ENCODE data around the gene RYR2. TPM values are rescaled to one million over a fixed set of nuclear protein-coding genes. Genes with fewer than 3 reads are reported as not detected.
"Not testable (repeated sequence)": the region's sequence is repeated elsewhere in the genome, so short reads cannot be mapped to it uniquely, and the experiment has no call there.

Gene RYR2
- total RNA-seq, 4 donors from 2014 or later: 0.13 to 2.5 (median 0.88) TPM

DNA sequence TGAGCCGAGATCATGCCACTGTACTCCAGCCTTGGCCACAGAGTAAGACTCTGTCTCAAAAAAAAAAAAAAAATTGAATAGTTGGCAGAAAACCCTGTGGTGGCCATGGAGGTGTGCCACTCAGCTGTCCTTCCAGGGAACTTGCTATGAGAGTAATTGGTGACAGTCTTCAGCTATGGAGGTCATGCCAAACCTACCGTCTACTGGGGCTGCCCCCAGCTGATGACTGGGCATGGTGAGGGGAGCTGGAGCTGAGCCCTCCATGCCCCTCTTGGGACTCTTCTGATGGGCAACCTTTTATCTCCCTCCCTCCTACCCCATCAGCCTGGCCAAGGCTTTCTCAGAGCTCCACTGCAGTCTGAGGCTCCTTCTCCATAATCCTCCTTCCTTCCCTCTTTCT lies 84.2 kb downstream of the RYR2 start:
- H3K36me3 ChIP-seq: no peaks in the 10 kb centered on the region
- no peaks in the 10 kb centered on the region for H3K9me3 ChIP-seq
- TF ChIP-seq POLR2A (IDR thresholded peaks at IDR 0.05): no peak
- TF ChIP-seq, protein P1, sequence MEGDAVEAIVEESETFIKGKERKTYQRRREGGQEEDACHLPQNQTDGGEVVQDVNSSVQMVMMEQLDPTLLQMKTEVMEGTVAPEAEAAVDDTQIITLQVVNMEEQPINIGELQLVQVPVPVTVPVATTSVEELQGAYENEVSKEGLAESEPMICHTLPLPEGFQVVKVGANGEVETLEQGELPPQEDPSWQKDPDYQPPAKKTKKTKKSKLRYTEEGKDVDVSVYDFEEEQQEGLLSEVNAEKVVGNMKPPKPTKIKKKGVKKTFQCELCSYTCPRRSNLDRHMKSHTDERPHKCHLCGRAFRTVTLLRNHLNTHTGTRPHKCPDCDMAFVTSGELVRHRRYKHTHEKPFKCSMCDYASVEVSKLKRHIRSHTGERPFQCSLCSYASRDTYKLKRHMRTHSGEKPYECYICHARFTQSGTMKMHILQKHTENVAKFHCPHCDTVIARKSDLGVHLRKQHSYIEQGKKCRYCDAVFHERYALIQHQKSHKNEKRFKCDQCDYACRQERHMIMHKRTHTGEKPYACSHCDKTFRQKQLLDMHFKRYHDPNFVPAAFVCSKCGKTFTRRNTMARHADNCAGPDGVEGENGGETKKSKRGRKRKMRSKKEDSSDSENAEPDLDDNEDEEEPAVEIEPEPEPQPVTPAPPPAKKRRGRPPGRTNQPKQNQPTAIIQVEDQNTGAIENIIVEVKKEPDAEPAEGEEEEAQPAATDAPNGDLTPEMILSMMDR (IDR thresholded peaks at IDR 0.05): no peak
- no peaks in the 10 kb centered on the region for H3K4me1 ChIP-seq
- no peak for DNase-seq
- no peak overlapping the region for H3K4me3 ChIP-seq
- H3K27ac ChIP-seq: no peak overlapping the region
- no peaks in the 10 kb centered on the region for H3K27me3 ChIP-seq

DNA sequence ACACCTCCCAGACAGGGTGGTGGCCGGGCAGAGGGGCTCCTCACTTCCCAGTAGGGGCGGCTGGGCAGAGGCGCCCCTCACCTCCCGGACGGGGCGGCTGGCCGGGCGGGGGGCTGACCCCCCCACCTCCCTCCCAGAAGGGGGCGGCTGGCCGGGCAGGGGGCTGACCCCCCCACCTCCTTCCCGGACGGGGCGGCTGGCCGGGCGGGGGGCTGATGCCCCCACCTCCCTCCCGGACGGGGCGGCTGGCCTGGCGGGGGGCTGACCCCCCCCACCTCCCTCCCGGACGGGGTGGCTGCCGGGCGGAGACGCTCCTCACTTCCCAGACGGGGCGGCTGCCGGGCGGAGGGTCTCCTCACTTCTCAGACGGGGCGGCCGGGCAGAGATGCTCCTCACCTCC lies 85.3 kb downstream of the RYR2 start:
- H3K4me1 ChIP-seq, H3K9me3 ChIP-seq, DNase-seq, H3K27me3 ChIP-seq, H3K4me3 ChIP-seq, H3K36me3 ChIP-seq, H3K27ac ChIP-seq: not testable (repeated sequence)

DNA sequence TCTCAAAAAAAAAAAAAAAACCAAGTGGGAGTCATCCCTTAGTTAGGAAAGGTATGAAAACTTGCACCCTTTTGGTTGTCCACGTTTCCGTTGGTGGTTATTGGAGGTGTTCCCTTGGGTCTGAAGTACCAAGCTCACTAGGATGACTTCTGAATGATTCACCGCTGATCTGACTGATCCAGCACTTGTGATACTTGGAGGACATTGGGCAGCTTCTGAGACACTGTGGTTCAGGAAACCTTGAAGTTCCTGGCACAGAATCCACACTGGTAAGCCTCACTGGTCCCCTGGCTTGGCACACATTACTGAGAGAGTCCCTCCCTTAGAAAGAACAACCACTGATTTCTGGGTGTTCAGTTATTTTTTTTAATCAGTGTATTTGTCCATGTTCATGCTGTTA lies 91.9 kb downstream of the RYR2 start:
- Histone ChIP-seq H3K27ac (no peak overlapping the region), H3K9me3 (no peaks in the 10 kb centered on the region), H3K4me3 (no peak overlapping the region), H3K27me3 (no peaks in the 10 kb centered on the region), H3K36me3 (no peaks in the 10 kb centered on the region), H3K4me1 (no peaks in the 10 kb centered on the region)
- no peak for TF ChIP-seq POLR2A (IDR thresholded peaks at IDR 0.05)
- TF ChIP-seq, protein P1 (IDR thresholded peaks at IDR 0.05): no peak
- DNase-seq: no peak

DNA sequence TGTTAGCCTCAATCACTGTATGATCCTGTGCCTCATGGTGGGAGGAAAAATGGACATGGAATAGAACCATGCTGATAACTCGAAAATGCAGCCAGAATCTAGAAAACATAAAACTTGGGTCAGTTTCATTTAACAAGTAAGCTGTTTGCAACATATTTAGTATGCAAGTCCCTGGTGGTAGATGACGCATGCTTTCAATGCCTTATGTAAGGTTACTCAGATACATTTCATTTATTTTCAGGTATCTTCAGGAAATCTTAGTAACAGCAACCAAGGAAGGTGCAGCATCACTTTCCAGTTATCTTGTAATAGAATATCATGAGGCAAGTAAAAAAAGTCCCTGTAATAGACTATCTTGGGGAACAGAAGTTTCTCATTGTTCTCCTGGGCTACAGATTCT lies 92.9 kb downstream of the RYR2 start:
- no peaks in the 10 kb centered on the region for H3K9me3 ChIP-seq
- H3K4me3 ChIP-seq: no peak overlapping the region
- no peaks in the 10 kb centered on the region for H3K4me1 ChIP-seq
- no peak for DNase-seq
- H3K27ac ChIP-seq: no peak overlapping the region
- TF ChIP-seq, protein P1 (IDR thresholded peaks at IDR 0.05): no peak
- TF ChIP-seq POLR2A (IDR thresholded peaks at IDR 0.05): no peak
- no peaks in the 10 kb centered on the region for H3K36me3 ChIP-seq
- H3K27me3 ChIP-seq: no peaks in the 10 kb centered on the region

DNA sequence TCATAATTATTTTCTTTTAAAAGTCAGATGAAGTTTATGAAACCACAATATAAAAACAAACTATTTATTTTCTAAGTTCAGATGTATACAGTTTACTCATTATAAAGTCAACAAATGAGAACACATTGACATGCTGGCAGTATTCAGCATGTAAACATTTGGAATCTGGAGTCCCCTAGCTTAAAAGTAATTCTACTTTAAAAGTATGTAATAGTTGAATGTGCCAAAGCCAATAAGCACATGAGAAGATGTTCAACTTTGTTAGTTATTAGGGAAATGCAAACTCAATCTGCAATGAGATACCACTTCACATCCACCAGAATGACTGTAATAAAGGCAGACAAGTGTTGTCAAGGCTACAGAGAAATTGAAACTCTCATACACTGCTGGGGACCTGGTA lies 96.6 kb downstream of the RYR2 start:
- H3K27ac ChIP-seq: no peak overlapping the region
- DNase-seq: no peak
- TF ChIP-seq, protein P1 (IDR thresholded peaks at IDR 0.05): no peak
- no peak for TF ChIP-seq POLR2A (IDR thresholded peaks at IDR 0.05)

DNA sequence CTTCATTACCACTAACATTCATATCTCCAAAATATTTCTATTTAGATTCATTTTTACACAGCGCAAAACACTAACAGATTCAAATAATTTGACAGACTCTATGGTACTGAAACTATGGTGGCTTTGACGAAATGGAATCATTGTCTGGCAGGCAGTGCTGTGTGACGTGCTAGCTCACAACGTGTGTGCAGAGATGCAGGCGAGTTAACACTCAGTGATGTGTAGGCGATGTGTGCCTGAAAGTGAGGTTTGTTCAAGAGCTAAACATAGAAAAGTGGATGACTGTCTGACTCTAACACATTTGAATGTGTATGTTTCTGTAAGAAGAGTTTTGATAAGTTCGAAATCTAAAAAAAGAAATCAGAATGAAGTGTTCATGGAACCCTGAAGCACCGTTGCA lies 97.7 kb downstream of the RYR2 start:
- H3K4me1 ChIP-seq: no peaks in the 10 kb centered on the region
- no peak overlapping the region for H3K27ac ChIP-seq
- no peaks in the 10 kb centered on the region for H3K36me3 ChIP-seq
- no peaks in the 10 kb centered on the region for H3K9me3 ChIP-seq
- no peak for DNase-seq
- H3K27me3 ChIP-seq: no peaks in the 10 kb centered on the region
- no peak overlapping the region for H3K4me3 ChIP-seq
- no peak for TF ChIP-seq POLR2A (IDR thresholded peaks at IDR 0.05)
- TF ChIP-seq, protein P1 (IDR thresholded peaks at IDR 0.05): no peak

More for the DNA sequence above, 96.6 kb downstream of the RYR2 start:
- no peaks in the 10 kb centered on the region for H3K9me3 ChIP-seq
- H3K27me3 ChIP-seq: no peaks in the 10 kb centered on the region
- no peak overlapping the region for H3K4me3 ChIP-seq
- no peaks in the 10 kb centered on the region for H3K36me3 ChIP-seq
- no peaks in the 10 kb centered on the region for H3K4me1 ChIP-seq
